Epithelial cell of esophagus (primary cell): ENCODE measurements around the gene NR6A1.
A peak's percentile ranks its signal among the peaks of the same experiment; 100 is the strongest.

Experiments
- DNase-seq: peaks from one replicate; pipeline ENCODE4 v3.0.0; 2010; ENCODE audit warnings: low read depth
- H3K4me3 ChIP-seq: 2 replicates; pipeline ENCODE4 v1.5.1; 2011; ENCODE audit warnings: mild to moderate bottlenecking, low read length, control low read depth
- TF ChIP-seq, protein P1 (sequence below): IDR thresholded peaks from 2 replicates; pipeline ENCODE4 v1.5.1; 2011; ENCODE audit warnings: low read depth, mild to moderate bottlenecking, low read length, control low read depth, inconsistent platforms; ENCODE audit not compliant: insufficient read depth; ENCODE audit errors: missing control alignments

The NR6A1 gene

DNA sequence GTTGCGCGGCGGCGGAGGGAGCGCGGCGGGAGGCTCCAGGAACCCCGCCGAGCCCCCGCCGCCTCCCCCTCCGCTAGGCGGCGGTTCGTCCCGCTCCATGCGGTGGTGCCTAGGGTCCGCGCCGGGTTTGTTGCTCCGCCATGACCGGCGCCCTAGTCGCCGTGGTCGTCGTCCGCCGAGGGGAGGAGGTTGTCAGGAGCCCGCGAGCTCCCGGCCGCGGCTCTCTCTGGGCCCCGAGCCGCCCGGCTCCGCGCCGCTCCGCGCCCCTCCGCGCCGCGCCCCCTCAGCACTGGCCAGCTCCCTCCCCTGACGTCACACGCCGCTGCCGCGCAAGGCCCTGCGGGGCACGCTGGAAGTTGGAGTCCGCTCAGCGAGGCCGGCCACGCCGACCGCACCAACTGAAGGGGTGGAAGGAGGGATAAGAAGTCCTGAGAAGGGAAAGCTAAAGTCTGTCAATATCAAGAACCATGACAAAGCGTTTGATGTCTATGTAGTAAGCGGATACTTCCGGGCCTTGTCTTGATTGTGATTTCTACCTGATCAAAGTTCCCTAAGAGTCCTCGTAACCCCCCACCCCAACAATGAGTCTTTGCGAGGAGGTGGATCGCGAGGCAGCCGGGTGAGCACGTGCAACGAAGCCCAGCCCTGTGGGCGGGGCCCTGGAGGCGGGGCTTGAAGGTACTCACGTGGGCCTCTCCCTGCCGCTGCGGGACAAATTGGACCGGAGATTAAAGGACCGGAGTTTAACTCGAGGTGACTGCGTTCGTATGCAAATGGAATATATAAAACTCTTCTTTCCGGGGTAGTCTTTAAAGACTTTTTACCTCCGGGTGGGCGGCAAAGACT, at the start of gene NR6A1:
NR6A1 (minus strand) TSS at position 291 of the 846 bp plus-strand sequence.
- DNase-seq = peak; percentile 98
- H3K4me3 ChIP-seq = peak within 1 kb of the TSS; percentile 70
- TF ChIP-seq, protein P1, sequence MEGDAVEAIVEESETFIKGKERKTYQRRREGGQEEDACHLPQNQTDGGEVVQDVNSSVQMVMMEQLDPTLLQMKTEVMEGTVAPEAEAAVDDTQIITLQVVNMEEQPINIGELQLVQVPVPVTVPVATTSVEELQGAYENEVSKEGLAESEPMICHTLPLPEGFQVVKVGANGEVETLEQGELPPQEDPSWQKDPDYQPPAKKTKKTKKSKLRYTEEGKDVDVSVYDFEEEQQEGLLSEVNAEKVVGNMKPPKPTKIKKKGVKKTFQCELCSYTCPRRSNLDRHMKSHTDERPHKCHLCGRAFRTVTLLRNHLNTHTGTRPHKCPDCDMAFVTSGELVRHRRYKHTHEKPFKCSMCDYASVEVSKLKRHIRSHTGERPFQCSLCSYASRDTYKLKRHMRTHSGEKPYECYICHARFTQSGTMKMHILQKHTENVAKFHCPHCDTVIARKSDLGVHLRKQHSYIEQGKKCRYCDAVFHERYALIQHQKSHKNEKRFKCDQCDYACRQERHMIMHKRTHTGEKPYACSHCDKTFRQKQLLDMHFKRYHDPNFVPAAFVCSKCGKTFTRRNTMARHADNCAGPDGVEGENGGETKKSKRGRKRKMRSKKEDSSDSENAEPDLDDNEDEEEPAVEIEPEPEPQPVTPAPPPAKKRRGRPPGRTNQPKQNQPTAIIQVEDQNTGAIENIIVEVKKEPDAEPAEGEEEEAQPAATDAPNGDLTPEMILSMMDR = no peak

DNA sequence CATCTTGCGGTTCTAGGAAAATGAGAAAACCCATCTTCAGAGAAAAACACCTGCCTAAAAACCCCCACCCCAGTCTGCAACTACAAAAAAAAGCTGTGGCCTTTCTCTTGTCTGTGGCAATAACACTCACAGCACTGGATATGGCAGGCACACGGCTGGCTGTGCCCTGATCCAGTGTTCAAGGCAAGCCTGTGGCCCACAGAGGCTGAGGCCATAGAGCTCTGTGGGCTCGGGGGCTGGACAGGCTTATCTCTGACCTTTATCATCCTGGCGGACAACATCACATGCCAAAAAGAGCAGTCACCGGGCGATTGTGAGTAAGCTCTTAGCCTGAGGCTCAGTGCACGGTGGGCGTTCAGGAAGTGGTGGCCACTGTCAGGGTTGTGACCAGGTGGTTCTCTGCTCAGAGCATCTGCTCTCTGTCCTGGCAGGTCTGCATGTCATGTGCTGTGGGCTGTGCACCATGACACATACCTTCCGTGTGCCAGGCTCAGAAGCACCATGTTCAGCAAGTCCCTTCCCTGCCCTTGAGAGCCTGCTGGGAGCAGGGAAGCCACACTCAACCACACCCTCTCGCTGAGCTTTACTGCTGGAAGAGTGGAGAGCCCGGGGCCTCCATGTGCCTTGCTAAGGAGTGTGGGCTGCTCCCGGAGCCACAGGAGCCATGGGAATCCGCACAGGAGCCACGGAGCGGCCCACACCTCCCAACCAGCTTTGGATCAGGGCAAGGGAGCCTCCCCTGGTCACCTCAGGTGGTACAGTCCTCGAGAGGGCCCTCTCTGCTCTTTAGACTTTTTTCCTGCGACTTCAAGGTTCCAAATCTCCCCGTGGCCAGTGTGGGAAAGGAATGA, 47.5 kb upstream of the NR6A1 start:
- no peak overlapping the region for H3K4me3 ChIP-seq
- DNase-seq = peak; percentile 92
- TF ChIP-seq, protein P1 = no peak

DNA sequence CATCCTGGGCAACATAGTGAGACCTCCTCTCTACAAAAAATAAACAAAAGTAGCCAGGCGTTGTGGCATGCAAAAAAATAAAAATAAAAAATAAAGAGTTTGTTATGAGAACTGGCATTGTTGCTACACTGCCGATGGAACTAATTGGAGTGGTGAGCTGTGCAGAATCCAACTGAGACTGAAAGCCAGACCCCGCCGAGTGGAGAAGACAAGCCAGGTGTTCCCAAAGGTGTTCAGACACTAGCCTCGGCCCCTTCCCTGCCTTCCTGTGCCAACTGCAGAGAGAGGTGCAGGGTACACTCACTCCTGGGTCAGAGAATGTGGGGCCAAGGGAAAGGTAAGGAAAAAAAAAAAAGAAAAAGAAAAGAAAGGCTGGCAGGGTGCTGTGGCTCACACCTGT, 44.5 kb upstream of the NR6A1 start:
- DNase-seq = no peak
- TF ChIP-seq, protein P1 = no peak
- no peak overlapping the region for H3K4me3 ChIP-seq

DNA sequence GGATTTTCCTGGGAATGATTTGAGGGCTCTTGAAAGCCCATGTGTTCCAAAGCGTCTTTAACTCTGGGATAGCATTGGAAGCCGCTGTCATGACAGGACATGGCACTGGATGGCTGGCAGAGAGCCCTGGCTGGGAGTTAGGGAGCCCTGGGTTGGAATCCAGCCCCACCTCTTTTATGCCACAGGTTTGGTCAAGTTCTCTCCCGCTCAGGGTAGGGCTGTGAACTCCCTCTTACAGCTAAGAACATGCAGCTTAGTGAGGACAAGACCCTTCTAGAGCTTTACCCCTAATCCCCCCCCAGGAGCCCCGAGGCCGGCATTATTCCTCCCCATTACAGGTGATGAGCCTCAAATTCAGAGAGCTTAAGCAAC, 43.0 kb upstream of the NR6A1 start:
- TF ChIP-seq, protein P1 = no peak
- H3K4me3 ChIP-seq = no peak overlapping the region
- DNase-seq = peak; percentile 69

DNA sequence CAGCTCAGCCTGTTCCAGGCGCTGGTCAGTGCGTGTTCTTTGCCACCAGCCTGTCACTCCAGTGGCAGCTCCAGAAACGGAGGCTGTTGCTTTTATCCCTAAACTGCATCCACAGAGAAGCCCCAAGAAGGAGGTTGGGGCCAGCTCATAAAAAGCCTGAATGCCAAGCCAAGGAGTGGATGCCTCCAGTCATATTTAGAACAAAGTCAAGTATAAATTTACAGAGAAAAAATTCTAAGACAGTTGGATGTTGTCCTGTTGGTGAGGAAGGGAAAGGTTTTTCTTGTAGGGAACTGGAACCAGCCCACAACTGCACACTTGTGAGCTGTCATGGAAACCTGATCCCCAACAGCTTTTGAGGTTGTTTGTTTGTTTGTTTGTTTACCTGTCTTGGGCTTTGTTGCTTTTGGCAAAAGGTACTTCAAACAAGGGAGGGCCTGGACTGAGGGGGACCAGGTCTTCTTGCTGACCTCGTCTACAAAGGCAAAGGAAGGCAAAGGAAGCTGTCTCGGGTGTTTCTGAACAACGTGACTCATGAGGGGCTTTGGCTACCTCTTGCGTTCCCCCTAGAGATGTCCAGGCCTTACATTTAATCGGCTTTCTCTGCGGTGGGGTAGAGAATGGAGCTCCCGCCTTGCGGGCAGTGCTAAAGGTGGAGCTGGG, 42.5 kb upstream of the NR6A1 start:
- no peak overlapping the region for H3K4me3 ChIP-seq
- TF ChIP-seq, protein P1 = no peak
- DNase-seq = no peak

DNA sequence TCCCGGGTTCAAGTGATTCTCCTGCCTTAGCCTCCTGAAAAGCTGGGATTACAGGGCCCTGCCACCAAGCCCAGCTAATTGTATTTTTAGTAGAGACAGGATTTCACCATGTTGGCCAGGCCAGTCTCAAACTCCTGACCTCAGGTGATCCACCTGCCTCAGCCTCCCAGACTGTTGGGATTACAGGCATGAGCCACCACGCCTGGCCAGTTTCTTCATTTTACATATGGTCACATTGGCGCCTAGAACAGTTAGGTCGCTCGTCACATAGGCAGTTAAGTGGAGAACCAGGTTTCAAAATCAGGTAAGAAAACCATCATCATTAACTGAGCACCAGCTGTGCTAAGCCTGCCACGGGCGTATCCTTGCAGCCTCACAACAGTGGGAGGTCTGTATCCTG, 41.9 kb upstream of the NR6A1 start:
- TF ChIP-seq, protein P1 = no peak
- H3K4me3 ChIP-seq = no peak overlapping the region
- no peak for DNase-seq
